ENCODE measurements around the gene RAB29. TPM values are rescaled to one million over a fixed set of nuclear protein-coding genes. Genes with fewer than 3 reads are reported as not detected.

Gene RAB29
- total RNA-seq, 1 donor from 2014 or later: 29.6 TPM

- no peak for DNase-seq
Observed at GRCh38 chr1:205719762-205720161, 55.5 kb downstream of the RAB29 start.

GRCh38 chr1:205719015-205719414 is 56.3 kb downstream of the RAB29 start:
- DNase-seq: no peak

Other genes starting within 250 kb of the RAB29 start
- 33.4 and 65.3 TPM in 2 replicates for gene ELK4, start 143.5 kb downstream of the RAB29 start, total RNA-seq
- gene SLC45A3, start 95.0 kb downstream of the RAB29 start, total RNA-seq: 23.7 and 34.9 TPM in 2 replicates
- 86.8 and 160 TPM in 2 replicates for gene NUCKS1, start 25.3 kb downstream of the RAB29 start, total RNA-seq
- gene SLC41A1, start 37.7 kb upstream of the RAB29 start, total RNA-seq: 22.8 and 30.7 TPM in 2 replicates
- 0.05 TPM in 1 of 2 replicates, not detected in the other for gene PM20D1, start 74.7 kb upstream of the RAB29 start, total RNA-seq
- gene SLC26A9, start 168.0 kb upstream of the RAB29 start, total RNA-seq: 0.09 TPM in 1 of 2 replicates, not detected in the other
- gene RAB7B, start 227.9 kb upstream of the RAB29 start, total RNA-seq: not detected in 2 replicates
- not detected in 2 replicates for gene CTSE, start 248.4 kb upstream of the RAB29 start, total RNA-seq

All from dermis blood vessel endothelial cell (primary cell).